Stimulated activated CD8-positive, alpha-beta memory T cell treated with anti-CD3 and anti-CD28 coated beads, Interleukin-7, amount 100 ng/mL, for 1 hour (primary cell): ENCODE results near the gene SLC24A5.

Experiments used
- DNase-seq, 2 donors: peaks; one replicate each; pipeline ENCODE4 v3.0.0-alpha.2; 2020; ENCODE audit warnings: low read depth in 2 of 2

The SLC24A5 gene

DNA sequence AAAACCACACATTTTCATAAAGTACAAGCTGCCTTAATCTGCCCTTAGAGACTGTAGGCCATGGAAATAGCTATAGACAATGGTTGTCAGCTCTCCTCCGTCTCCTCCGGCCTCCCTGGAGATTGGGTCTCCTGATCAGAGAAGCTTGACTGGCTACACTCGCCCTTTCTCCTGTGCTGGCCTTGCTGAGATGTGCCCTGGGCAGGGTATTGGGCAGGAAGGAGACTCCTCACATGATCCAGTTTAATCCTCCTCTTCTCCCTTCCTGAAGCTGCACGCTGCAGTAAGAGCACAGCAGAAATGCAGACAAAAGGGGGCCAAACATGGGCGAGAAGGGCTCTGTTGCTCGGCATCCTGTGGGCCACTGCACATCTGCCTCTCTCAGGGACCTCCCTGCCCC, at the start of gene SLC24A5:
Gene SLC24A5 (plus strand): TSS at position 246 of the 400 bp plus-strand sequence. CDS start 55 bp downstream, at position 301.
- DNase-seq = no peak

DNA sequence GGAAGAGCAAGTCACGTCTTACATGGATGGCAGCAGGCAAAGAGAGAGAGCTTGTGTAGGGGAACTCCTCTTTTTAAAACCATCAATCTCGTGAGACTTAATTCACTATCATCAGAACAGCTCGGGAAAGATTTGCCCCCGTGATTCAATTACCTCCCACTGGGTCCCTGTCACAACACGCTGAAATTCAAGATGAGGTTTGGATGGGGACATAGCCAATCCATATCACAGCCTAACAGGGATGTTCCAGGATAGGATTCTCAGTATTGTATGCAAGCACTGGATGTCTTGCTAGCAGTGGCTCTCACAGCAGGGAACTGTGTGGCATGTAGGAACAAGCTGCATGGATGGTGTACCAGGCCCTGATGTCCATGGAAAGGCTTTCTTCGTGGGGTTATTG, 47.8 kb upstream of the SLC24A5 start:
- no peak for DNase-seq

- no peak for DNase-seq
These were observed 46.9 kb upstream of the SLC24A5 start for GRCh38 chr15:48073881-48074280.

- no peak for DNase-seq
These were observed 44.3 kb upstream of the SLC24A5 start for GRCh38 chr15:48076454-48076853.

- DNase-seq = no peak
These were observed 43.1 kb upstream of the SLC24A5 start for GRCh38 chr15:48077616-48078184.

GRCh38 chr15:48084759-48085590, 35.8 kb upstream of the SLC24A5 start:
- DNase-seq = no peak

- no peak for DNase-seq
These were observed 35.2 kb upstream of the SLC24A5 start for GRCh38 chr15:48085591-48085930.

DNA sequence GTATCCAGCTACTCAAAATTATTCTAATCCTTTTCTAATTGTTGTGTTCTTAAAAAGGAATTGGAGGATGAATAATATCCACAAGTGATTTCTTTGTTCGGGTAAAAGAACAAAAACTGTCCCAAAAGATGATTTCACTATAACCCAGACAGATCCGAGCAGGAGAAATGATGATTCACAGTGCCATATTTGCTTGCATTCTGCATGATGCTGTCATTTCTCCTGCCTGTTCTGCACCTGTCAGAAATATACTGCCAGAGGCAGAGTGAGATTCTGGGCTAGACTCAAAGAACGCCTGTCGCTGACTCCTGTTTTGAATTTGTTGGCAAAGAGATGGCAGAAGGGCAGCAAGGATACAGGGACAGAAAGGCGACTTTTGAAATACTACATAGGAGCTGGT, 34.7 kb upstream of the SLC24A5 start:
- no peak for DNase-seq

GRCh38 chr15:48086576-48086975, 34.2 kb upstream of the SLC24A5 start:
- DNase-seq = no peak

DNA sequence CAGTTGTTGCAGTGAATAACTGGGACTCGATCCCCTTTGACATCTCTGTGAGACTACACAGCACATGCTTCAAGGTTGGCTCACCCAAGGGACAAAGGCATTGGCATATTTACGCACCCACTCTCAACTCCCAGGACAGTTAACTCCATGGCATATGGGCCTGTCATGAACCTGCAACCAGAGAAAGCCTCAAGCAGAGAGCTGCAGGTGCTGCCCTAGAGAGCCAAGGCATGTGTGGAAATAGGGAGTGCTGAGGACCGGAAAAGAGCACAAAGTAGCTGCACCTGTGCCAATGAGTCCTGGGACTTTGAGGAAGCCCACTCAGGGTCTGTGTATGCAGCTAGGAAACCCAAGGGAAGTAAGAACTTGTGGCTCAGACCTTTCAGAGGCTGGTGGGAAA, 32.9 kb upstream of the SLC24A5 start:
- no peak for DNase-seq

- DNase-seq = no peak
These were observed 31.1 kb upstream of the SLC24A5 start for GRCh38 chr15:48089702-48090101.

DNA sequence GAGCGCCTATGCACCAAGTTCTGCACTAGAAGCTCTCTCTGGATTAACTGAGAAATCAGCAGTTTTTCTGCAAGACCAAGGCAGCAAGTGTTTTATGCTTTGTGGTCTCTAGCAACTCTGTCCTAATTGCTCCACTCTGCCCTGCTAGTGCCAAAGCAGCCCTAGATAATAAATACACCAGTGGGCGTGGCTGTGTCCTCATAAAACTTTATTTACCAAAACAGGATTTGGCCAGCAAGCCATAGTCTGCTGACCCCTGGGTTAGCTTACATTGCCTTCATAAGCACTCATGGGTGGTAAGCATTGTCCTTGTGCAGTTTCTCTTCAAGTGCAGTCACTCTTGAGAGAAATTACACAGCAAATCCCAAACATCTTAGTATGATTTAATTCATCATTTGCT, 30.7 kb upstream of the SLC24A5 start:
- no peak for DNase-seq

- no peak for DNase-seq
These were observed 30.1 kb upstream of the SLC24A5 start for GRCh38 chr15:48090666-48091065.

DNA sequence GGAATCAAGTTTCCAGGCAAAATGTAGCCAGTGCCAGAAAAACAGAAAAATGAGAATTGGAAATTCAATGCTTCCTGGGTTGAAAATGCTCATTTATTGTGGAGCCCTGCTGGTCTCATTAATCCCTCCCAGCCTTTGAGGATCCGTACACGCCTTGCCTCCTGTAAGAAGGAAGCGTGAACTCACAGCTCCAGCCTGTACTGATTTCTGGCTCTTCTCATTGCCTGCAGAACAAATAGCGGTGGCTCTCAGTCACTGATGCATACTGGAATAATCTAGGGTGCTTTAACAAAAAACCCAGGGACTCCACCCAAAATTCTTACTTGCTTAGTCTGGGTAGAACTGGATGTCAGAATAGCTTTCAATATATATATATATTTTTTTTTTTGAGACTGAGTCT, 29.3 kb upstream of the SLC24A5 start:
- DNase-seq = no peak

DNA sequence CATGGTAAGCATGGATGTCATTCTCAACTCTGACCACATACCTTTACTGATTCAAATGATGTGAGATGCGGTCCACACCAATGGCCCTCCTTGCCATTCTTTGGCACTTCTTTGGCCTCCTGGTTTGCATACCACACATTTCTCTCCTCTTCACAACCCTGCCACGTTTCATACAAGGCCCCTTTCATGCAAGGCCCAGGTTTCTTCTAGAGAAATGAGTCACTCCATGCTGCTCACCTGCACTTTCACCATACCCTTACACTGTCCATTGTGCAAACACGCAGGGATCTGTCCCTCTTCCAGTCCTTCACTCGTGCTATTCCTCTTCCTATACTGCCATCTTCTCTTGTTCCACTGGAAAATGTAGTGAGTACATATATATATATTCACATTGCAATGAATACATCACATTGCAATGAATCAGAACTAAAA, 24.4 kb upstream of the SLC24A5 start:
- DNase-seq = no peak

DNA sequence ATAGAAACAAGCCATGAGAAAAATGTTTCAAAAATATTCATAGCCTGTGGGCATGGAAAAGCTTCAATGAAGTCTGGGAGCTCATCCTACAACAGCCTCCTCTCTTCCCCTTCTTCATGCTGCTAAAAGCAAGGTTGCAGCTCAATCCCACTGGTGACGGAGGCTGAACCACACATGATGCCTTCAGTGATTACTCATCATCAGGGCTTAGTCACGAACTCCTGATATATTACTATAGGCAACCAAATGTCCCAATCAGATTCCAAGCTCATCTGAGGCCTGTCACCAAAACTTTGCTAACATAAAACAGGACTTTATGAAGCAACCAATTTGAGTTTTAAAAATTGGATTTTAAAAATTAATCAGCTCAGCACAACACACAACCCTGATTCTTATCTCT, 24.0 kb upstream of the SLC24A5 start:
- no peak for DNase-seq

DNA sequence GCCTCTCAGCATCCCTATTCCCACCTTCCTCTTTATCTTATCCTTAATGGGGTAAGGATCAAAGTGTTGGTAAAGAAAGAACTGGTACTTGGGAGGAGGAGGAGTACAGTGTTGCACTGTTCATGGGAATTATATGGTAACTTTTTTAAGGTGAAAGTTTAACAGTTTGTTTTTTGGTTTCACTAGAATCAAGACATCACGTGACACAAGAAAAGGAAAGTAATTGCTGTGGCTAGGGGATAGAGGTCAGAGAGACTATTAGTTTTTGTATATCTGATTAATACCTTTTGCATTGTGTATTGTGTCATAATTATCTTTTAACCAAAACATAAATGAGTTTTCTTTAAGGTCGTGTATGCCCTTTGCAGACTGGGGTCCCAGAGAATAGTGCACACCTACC, 23.5 kb upstream of the SLC24A5 start:
- no peak for DNase-seq

- no peak for DNase-seq
These were observed 19.3 kb upstream of the SLC24A5 start for GRCh38 chr15:48101376-48101961.

- no peak for DNase-seq
These were observed 18.6 kb upstream of the SLC24A5 start for GRCh38 chr15:48102167-48102566.

DNA sequence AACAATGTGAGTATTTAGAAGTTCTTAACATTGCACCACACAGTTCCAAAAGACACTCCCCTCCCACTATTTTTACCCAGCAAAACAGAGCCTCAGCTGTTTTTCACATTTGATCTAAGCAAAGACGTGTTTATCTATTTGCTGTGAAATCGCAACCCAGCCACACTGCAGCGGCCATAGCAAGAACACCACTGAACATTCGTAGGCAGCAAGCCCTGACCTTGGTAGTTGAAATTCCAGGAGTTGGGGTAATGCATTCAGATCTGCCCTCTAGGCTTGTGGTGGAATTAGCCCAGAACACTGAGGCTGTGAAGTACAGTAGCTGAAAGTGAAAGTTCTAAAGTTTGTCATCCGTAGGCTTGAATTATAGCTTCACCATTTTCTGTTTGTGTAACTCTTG, 17.1 kb upstream of the SLC24A5 start:
- no peak for DNase-seq

- DNase-seq = no peak
These were observed 14.9 kb upstream of the SLC24A5 start for GRCh38 chr15:48105936-48106335.

DNA sequence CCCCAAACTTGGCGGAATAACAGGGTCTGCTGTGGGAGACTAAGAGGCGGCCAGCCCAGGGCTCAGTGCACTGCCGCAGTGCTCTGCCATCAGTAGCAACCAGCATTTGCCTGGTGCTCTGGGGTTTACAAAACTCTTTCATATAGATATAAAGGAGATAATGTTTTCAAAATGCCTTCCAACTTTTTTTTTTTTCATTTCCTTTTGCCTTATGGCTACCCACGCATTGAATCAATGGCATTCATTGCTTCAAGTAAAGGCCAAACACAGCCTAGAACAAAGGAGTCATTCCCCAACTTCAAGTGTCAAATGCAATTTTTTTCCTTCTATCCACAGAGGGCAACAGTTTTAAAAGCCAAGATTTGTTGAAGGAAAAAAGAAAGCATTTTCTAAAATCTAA, 11.6 kb upstream of the SLC24A5 start:
- no peak for DNase-seq

- no peak for DNase-seq
These were observed 10.8 kb upstream of the SLC24A5 start for GRCh38 chr15:48109856-48110531.
